ENCODE data around the gene CCR5.

DNA sequence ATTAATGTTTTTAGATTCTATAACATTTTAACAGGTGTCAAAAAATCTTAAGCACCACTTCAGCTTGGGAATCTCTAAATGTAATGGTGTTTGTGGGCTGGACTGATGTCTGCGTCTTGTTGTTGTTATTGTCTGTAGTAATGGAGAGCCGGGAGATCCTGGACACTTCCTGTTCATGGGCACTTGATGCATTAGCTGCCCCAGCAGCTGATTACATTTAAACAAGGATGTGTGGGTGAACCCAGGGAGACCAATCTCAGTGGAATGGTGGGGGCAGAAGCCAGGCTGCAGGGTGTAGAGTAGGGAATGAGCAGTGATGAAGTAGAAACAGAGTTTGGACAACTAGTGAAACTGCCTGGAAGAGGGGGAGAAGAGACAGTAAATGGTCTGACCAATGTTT is 28.4 kb downstream of the CCR5 start:
- TF ChIP-seq, protein P1, sequence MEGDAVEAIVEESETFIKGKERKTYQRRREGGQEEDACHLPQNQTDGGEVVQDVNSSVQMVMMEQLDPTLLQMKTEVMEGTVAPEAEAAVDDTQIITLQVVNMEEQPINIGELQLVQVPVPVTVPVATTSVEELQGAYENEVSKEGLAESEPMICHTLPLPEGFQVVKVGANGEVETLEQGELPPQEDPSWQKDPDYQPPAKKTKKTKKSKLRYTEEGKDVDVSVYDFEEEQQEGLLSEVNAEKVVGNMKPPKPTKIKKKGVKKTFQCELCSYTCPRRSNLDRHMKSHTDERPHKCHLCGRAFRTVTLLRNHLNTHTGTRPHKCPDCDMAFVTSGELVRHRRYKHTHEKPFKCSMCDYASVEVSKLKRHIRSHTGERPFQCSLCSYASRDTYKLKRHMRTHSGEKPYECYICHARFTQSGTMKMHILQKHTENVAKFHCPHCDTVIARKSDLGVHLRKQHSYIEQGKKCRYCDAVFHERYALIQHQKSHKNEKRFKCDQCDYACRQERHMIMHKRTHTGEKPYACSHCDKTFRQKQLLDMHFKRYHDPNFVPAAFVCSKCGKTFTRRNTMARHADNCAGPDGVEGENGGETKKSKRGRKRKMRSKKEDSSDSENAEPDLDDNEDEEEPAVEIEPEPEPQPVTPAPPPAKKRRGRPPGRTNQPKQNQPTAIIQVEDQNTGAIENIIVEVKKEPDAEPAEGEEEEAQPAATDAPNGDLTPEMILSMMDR (conservative IDR thresholded peaks at IDR 0.05), result no peak
- no peak for TF ChIP-seq ZFX (IDR thresholded peaks at IDR 0.05)
